Activated naive CD8-positive, alpha-beta T cell treated with anti-CD3 and anti-CD28 coated beads for 36 hours (primary cell): ENCODE results near the gene RAB31. TPM values are rescaled to one million over a fixed set of nuclear protein-coding genes. Genes with fewer than 3 reads are reported as not detected.
A peak's percentile ranks its signal among the peaks of the same experiment; 100 is the strongest.

ENCODE experiments used
- DNase-seq: peaks from one replicate; pipeline ENCODE4 v3.0.0; 2021
- H3K27ac Mint-ChIP-seq: one replicate; pipeline ENCODE4 v1.8.0; 2022; ENCODE audit warnings: mild to moderate bottlenecking, moderate library complexity, mixed read lengths
- H3K27me3 Mint-ChIP-seq: one replicate; pipeline ENCODE4 v1.8.0; 2022; ENCODE audit warnings: mild to moderate bottlenecking, mixed read lengths
- H3K36me3 Mint-ChIP-seq: one replicate; pipeline ENCODE4 v1.8.0; 2021; ENCODE audit warnings: mild to moderate bottlenecking, mixed read lengths
- H3K4me1 Mint-ChIP-seq: one replicate; pipeline ENCODE4 v1.8.0; 2021; ENCODE audit warnings: mixed read lengths
- H3K4me3 Mint-ChIP-seq: one replicate; pipeline ENCODE4 v1.8.0; 2022; ENCODE audit warnings: mild to moderate bottlenecking, moderate library complexity, mixed read lengths
- H3K9me3 Mint-ChIP-seq: one replicate; pipeline ENCODE4 v1.8.0; 2022; ENCODE audit warnings: mixed read lengths
- total RNA-seq, 2 experiments: library from RNA; stranded (reverse); gene quantifications; one replicate each; pipeline ENCODE4 v1.2.3, GENCODE V29; 2021

Gene RAB31
- total RNA-seq, 2 experiments from 2014 or later, result 0.70 to 0.78 TPM

DNA sequence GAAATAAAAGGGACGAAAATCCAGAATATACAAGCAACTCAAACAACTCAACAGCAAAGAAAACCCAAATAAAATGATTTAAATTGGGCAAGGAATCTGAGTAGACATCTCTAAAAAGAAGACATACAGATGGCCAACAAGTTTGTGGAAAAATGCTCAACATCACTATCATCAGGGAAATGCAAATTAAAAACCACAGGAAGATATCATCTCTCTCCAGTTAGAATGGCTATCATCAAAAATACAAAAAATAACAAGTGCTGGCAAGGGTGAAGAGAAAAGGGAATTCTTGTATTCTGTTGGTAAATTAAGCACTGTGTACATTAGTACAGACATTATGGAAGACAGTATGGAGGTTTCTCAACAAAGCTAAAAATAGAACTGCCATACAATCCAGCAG, 80.0 kb downstream of the RAB31 start:
- no peaks in the 10 kb centered on the region for H3K36me3 Mint-ChIP-seq
- H3K9me3 Mint-ChIP-seq, result no peaks in the 10 kb centered on the region
- DNase-seq, result no peak
- H3K4me3 Mint-ChIP-seq, result no peak overlapping the region
- no peaks in the 10 kb centered on the region for H3K4me1 Mint-ChIP-seq
- H3K27me3 Mint-ChIP-seq, result peaks cover 13% of the 10 kb centered on the region
- no peak overlapping the region for H3K27ac Mint-ChIP-seq

DNA sequence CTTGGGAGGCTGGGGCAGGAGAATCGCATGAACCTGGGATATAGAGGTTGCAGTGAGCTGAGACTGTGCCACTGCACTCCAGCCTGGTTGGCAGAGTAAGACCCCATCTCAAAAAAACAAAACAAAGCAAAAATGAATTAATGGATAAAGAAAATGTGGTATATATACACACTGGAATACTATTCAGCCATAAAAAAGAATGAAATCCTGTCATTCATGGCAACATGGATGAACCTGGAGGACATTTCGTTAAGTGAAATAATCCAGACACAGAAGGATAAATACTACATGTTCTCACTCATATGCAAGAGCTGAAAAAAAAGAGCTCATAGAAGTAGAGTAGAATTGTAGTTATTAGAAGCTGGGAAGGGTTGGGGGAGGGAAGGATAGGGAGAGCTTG, 80.8 kb downstream of the RAB31 start:
- Mint-ChIP-seq H3K9me3 (no peaks in the 10 kb centered on the region), H3K4me3 (no peak overlapping the region), H3K27me3 (peaks cover 13% of the 10 kb centered on the region), H3K4me1 (no peaks in the 10 kb centered on the region), H3K27ac (no peak overlapping the region), H3K36me3 (no peaks in the 10 kb centered on the region)
- DNase-seq, result no peak

DNA sequence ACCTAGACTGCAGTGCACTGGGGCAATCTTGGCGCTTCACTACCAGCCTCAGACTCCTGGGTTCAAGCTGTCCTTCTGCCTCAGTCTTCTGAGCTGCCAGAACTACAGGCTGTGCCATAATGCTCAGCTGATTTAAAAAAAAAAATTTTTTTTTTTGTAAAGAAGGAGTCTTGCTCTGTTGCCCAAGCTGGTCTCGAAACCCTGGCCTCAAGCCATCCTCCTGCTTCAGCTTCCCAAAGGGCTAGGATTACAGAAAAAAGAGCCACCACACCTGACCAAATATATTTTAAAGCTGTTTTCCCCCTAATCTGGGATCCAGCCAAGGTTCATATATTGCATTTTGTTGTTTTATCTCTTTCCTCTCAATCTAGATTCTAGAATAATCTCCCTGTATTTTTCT, 82.2 kb downstream of the RAB31 start:
- H3K4me1 Mint-ChIP-seq, result no peaks in the 10 kb centered on the region
- no peaks in the 10 kb centered on the region for H3K36me3 Mint-ChIP-seq
- DNase-seq, result no peak
- H3K9me3 Mint-ChIP-seq, result no peaks in the 10 kb centered on the region
- peaks cover 18% of the 10 kb centered on the region for H3K27me3 Mint-ChIP-seq
- H3K27ac Mint-ChIP-seq, result no peak overlapping the region
- H3K4me3 Mint-ChIP-seq, result no peak overlapping the region

DNA sequence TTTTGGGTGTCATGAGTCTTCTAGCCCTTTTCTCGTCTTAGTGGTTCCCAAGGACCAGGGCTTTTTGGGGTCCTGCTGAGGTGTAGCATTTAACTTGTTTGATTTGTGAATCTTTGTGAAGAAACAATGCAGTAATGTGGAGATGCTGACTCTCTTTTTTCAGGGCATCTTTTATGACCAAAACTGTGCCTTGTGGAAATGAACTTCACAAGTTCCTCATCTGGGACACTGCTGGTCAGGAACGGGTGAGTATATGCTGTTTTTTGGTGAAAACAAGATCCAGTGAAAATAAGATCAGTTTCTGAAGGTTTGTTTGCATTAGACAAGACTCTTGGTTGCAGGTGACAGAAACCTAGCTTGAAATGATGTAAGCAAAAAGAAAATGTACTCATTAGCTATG, 83.9 kb downstream of the RAB31 start:
- Mint-ChIP-seq H3K9me3 (no peaks in the 10 kb centered on the region), H3K27ac (no peak overlapping the region), H3K27me3 (peaks cover 10% of the 10 kb centered on the region), H3K36me3 (no peaks in the 10 kb centered on the region), H3K4me3 (no peak overlapping the region), H3K4me1 (no peaks in the 10 kb centered on the region)
- DNase-seq, result no peak

DNA sequence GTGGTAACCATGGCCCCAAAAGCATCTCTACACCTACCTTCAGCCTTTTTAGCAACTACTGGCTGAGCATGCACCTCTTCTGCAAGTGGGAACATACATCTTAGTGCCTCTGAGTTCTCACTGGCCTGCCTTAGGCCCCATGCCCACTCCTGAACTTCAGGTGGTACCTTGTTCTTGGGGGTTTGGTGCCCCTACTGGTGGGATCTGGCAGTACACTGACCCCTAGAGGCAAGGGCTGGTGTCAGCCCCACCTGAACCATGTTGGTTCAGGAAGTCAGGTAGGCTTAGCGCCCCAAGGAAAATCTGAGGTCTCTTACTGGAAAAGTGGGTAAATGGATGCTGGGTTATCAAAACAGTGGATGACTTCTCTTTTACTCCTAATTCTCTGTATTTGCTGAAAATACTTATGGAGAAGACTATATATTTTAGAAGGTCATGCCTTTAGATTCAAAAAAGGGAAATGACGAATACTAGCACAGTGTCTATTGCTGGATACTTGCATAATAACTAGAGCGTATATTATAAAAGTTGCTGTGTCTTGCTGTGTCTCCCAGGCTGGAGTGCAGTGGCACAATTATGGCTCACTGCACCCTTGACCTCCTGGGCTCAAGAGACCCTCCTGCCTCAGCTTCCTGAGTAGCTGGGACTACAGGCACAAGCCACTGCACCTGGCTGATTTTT, 84.6 kb downstream of the RAB31 start:
- Mint-ChIP-seq H3K27ac (no peak overlapping the region), H3K4me1 (no peaks in the 10 kb centered on the region), H3K4me3 (no peak overlapping the region), H3K36me3 (no peaks in the 10 kb centered on the region), H3K27me3 (peaks cover 8% of the 10 kb centered on the region), H3K9me3 (no peaks in the 10 kb centered on the region)
- DNase-seq, result peak; percentile 22

DNA sequence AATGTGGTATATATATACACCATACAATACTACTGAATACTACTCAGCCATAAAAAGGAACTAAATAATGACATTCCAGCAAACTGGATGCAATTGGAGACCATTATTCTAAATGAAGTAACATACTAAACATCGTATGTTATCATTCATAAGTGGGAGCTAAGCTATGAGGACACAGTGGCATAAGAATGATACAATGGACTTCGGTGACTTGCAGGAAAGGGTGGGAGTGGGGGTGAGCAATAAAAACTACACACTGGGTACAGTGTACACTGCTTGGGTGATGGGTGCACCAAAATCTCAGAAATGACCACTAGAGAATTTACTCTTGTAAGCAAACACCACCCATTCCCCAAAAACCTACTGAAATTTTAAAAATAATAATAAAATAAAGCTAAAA, 87.9 kb downstream of the RAB31 start:
- Mint-ChIP-seq H3K4me3 (no peak overlapping the region), H3K36me3 (no peaks in the 10 kb centered on the region), H3K27me3 (peaks cover 5% of the 10 kb centered on the region), H3K27ac (no peak overlapping the region), H3K9me3 (no peaks in the 10 kb centered on the region), H3K4me1 (no peaks in the 10 kb centered on the region)
- no peak for DNase-seq

DNA sequence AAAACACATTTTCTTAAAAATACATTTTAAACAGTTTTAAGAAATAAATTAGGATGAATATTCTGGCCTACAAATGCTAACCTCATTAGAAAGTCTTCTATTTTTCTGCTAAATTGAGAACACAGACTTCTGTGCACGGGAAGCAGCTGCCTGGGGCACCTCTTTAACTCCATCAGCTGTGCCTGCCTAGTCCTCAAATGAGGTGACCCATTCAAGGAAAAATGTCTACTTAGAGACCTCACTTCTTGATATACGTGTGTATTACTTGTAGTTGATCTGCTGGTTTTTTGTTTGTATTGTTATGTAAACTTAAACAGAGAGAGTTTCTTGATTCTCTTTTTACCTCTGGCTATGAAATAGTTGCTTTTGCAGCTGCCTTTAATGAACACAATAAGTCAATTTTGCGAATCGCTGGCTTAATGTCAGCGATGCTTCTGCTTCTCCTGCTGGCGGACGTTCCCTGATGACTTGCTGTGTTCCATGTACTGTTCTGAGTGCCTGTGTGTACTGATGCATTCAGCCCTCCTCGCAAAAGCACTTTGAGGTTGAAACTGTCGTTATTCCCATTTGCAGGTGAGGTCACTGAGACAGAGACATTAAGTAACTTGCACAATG, 88.9 kb downstream of the RAB31 start:
- Mint-ChIP-seq H3K27me3 (peaks cover 14% of the 10 kb centered on the region), H3K27ac (no peak overlapping the region), H3K36me3 (no peaks in the 10 kb centered on the region), H3K9me3 (no peaks in the 10 kb centered on the region), H3K4me3 (no peak overlapping the region), H3K4me1 (no peaks in the 10 kb centered on the region)
- no peak for DNase-seq

DNA sequence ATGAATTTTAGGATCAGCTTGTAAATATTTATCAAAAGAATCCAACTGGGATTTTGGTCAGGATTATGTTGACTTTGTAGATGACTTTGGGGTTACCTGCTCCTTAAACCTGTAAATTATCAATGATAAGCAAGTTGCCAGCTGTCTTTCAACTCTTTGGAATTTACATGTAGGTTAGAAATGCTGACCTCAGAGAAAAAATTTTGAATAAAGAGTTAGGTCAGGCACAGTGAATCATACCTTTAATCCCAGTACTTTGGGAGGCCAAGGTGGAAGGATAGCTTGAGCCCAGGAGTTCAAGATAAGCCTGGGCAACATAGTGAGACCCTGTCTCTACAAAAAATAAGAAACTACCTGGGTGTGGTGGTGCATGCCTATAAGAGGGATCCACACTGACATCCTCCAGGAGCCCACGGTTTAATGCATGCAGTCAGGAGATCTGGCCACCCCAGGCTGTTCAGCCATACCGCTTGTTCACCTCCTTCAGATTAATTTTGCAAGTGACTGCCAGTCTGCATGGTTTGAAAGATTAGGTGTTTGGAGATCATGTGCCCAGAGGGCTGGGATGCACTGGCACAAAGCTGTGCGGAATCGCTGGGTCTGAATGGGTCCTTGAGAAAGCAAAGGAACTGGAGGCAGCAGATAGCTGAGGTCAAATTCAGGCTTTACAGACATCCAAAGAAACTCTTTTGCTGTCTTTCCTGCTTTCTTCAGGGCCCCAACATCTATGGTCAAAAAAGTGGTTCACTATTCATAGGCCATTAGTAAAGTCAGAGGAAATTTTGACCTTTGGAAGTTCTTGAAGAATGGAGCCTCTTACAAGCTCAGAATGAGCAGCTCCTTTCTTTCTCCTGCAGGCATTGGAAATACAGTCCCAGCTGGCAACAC, 94.3 kb downstream of the RAB31 start:
- Mint-ChIP-seq H3K27me3 (peaks cover 9% of the 10 kb centered on the region), H3K9me3 (peaks cover 2% of the 10 kb centered on the region), H3K4me3 (no peak overlapping the region), H3K36me3 (no peaks in the 10 kb centered on the region), H3K4me1 (no peaks in the 10 kb centered on the region), H3K27ac (no peak overlapping the region)
- no peak for DNase-seq

DNA sequence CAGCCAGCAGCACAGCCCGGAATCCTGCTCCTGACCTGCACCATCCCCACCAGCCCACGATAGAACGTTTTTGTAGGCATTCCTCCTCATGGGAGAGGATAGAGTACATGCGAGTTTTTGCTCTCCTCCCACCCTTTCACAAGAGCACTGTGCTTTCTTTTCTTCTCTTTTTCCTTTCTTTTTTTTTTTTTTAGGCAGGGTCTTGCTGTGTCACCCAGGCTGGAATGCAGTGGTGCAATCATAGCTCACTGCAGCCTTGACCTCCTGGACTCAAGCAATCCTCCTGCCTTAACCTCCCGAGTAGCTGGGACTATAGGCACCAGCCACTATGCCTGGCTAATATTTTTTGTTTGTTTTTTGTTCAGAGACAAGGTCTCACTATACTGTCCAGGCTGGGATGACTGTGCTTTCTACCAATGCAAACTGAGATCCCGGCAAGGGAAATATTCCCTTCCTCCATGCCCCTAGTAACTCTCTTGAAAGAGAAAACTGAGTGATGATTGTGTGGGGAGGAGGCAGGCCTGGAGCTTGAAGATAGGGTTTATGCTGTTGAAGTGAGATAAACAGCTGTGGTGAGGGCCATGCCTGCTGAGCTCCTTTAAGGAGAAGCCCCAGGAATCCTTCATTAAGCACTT, 95.1 kb downstream of the RAB31 start:
- DNase-seq, result no peak
- Mint-ChIP-seq H3K27ac (no peak overlapping the region), H3K36me3 (no peaks in the 10 kb centered on the region), H3K4me3 (no peak overlapping the region), H3K4me1 (no peaks in the 10 kb centered on the region), H3K9me3 (peaks cover 2% of the 10 kb centered on the region), H3K27me3 (peaks cover 9% of the 10 kb centered on the region)

DNA sequence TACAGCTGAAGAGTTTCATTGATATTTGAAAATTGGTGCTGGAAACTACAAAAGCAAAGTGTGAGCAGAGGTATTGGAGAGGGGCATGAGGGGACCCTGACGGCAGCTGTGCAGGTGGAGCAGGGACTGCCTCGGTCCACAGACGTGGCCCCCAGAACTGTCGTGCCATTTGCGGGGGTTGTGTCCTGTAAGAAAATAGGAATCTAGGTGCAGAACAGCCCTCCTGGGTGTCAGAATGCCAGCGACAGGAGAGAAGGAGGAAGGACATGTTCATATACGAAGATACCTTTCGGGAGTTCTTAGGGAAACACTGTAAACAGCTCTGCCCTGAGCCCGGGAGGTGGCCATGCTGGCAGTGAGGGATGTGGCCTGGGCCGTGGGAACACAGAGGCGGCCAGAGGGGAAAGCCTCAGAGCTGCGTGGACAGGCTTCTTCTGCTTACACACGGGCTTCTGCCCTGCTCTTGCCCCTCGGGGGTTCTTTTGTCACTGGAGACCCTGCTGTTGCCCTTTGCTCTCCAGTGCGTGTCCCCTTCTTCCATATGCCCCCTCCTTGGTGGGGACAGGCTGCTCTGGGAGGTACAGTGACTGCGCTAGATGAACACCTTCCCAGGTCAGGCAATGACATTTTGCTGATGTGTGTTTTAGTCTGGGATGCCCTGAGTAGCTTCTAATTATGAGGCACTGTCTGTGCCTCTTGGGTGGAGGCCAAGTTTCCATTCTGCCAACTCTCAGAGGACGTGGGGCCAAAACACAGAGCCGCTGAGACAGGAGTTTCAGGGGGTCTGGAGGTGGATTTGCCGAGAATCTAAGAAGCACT, 95.8 kb downstream of the RAB31 start:
- no peak for DNase-seq
- Mint-ChIP-seq H3K27ac (no peak overlapping the region), H3K27me3 (peaks cover 9% of the 10 kb centered on the region), H3K4me1 (no peaks in the 10 kb centered on the region), H3K36me3 (no peaks in the 10 kb centered on the region), H3K9me3 (peaks cover 2% of the 10 kb centered on the region), H3K4me3 (no peak overlapping the region)

DNA sequence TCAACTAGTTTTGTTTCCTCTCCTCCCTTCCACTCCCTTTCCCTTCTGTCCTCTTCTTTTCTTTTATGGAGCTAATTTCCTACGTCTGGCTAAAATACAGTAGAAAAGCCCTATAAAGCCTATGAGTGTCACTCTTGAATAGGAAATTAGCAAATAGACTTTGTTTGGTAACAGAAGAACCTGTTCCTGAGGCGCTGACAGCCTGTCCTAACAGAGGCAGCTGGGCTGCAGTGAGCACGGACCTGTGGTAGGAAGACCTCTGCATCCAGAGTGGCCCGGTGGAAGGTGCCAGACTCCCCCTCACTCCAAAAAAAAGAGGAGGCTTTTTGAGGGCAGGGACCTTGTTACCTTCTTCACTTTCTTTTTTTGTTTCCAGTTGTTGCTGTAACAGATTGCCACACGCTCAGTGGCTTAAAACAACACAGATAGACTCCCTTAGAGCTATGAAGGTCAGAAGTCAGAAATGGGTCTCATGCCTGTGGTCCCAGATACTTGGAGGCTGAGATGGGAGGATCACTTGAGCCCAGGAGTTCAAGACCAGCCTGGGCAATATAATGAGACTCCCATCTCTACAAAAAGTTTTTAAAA, 96.5 kb downstream of the RAB31 start:
- no peaks in the 10 kb centered on the region for H3K4me1 Mint-ChIP-seq
- no peaks in the 10 kb centered on the region for H3K36me3 Mint-ChIP-seq
- H3K27ac Mint-ChIP-seq, result no peak overlapping the region
- H3K27me3 Mint-ChIP-seq, result peaks cover 9% of the 10 kb centered on the region
- H3K4me3 Mint-ChIP-seq, result no peak overlapping the region
- H3K9me3 Mint-ChIP-seq, result peaks cover 2% of the 10 kb centered on the region
- no peak for DNase-seq

DNA sequence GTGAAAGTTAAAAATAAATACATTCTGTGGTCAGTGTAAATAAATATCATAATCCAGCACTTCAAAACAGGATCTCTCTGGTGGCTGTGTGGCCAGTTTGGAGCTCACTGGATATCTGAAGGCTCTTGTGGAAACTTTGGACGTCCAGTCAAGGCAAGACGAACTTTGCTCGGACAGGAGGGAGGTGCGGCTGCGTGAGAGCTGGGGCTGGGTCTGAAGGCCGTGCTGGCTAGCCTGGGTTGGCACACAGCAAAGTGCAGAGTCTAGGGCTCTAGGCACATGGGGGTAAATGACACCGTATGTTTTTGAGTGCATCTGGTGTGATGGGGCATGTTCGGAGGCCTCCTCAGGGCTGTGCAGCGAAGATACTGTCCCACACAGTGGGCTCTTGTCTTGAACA, 98.8 kb downstream of the RAB31 start:
- no peak for DNase-seq
- Mint-ChIP-seq H3K4me3 (no peak overlapping the region), H3K9me3 (peaks cover 2% of the 10 kb centered on the region), H3K36me3 (no peaks in the 10 kb centered on the region), H3K4me1 (no peaks in the 10 kb centered on the region), H3K27me3 (peaks cover 2% of the 10 kb centered on the region), H3K27ac (no peak overlapping the region)

DNA sequence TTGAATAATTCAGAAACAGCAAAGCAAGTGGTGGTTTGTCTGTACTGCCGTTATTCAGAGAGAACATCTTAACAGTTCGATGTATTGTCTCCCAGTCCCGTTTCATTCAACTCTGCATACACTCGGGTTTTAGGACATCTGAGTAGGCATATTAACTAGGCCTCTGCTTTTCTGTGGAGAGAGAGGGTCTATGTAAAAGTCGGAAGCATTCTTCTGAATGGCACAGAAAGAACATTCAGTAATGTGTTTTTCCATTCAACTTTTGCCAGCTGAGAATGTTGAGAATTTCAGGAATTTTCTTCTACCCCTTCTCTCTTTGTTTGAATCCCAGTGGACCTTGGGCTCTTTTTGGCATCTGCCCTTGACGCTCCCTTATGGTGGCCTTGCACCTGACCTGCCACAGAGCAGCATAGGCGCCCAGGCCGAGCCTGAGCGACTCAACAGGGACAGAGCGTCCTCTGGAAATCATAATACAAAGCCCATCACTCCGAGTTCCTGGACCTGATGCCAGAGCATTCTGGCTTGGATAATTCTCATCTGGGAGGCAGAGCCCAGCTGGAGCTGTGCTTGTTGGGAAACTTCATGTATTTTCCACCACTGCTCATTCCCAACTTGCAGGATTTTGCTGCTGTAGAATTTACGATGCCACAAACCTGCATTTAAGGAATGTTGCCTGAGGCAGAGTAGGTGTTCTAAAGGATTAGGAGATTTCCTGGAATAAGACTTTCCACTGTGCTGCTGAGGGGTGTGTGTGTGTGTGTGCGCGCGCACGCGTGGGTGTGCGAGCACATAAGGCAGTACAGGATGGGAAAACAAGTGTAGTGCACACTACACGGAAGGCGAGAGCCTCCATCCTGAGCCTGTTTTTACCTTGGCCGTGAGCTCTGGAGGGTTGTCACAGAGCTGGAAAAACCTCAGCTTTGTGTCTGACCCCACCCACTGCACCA, 100.5 kb downstream of the RAB31 start:
- H3K27me3 Mint-ChIP-seq, result no peaks in the 10 kb centered on the region
- H3K27ac Mint-ChIP-seq, result no peak overlapping the region
- peaks cover 2% of the 10 kb centered on the region for H3K9me3 Mint-ChIP-seq
- no peak overlapping the region for H3K4me3 Mint-ChIP-seq
- H3K36me3 Mint-ChIP-seq, result no peaks in the 10 kb centered on the region
- no peaks in the 10 kb centered on the region for H3K4me1 Mint-ChIP-seq
- DNase-seq, result no peak
